Measurements from ENCODE around the gene PYY. TPM values are rescaled to one million over a fixed set of nuclear protein-coding genes. Genes with fewer than 3 reads are reported as not detected.
A peak's percentile ranks its signal among the peaks of the same experiment; 100 is the strongest.

Gene PYY
- total RNA-seq: under 1 TPM in 2 of 3 donors, not detected in 1; 0.88 to 0.98 TPM

DNA sequence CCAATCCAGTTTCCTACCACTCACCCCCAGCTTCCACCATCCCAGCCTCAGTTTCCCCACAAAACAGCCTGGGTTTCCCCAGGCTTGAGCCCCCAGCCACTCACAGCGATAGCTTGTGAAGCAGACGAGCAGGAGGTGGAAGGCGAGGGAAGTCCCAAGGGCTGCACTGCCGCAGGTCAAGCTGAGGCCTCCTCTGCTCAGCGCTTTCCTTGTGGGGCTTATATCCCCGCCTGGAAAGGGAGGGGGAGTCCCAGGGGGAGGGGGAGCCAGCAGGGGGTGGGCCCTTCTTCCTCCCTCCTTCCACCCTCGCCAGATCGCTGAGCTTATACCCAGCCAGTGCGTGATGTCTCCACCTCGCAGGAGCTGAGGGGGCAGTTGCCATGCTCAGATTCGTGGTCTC is at the start of gene PYY:
PYY (minus strand) TSS at position 195 of the 400 bp plus-strand sequence. CDS start 457 bp downstream, outside the sequence.
- H3K27me3 ChIP-seq: peaks cover 4 to 31% of the 10 kb centered on the region in 2 donors
- H3K27ac ChIP-seq: no peak within 1 kb of the TSS
- TF ChIP-seq, protein P1, sequence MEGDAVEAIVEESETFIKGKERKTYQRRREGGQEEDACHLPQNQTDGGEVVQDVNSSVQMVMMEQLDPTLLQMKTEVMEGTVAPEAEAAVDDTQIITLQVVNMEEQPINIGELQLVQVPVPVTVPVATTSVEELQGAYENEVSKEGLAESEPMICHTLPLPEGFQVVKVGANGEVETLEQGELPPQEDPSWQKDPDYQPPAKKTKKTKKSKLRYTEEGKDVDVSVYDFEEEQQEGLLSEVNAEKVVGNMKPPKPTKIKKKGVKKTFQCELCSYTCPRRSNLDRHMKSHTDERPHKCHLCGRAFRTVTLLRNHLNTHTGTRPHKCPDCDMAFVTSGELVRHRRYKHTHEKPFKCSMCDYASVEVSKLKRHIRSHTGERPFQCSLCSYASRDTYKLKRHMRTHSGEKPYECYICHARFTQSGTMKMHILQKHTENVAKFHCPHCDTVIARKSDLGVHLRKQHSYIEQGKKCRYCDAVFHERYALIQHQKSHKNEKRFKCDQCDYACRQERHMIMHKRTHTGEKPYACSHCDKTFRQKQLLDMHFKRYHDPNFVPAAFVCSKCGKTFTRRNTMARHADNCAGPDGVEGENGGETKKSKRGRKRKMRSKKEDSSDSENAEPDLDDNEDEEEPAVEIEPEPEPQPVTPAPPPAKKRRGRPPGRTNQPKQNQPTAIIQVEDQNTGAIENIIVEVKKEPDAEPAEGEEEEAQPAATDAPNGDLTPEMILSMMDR (IDR thresholded peaks at IDR 0.05): no peak
- TF ChIP-seq POLR2A (IDR thresholded peaks at IDR 0.05) (no peak), POLR2AphosphoS5 (IDR thresholded peaks at IDR 0.05) (no peak)
- H3K4me3 ChIP-seq: peak within 1 kb of the TSS in 2 of 3 donors; percentile 16 to 53
- H3K36me3 ChIP-seq: no peaks in the 10 kb centered on the region
- no peaks in the 10 kb centered on the region for H3K4me1 ChIP-seq
- intact Hi-C loops (cut with DNase I; ENCODE audit: low total_unique reads): no loop called here
- no peaks in the 10 kb centered on the region for H3K9me3 ChIP-seq
- no peak for DNase-seq (ENCODE audit: low spot score in 2 of 2)

DNA sequence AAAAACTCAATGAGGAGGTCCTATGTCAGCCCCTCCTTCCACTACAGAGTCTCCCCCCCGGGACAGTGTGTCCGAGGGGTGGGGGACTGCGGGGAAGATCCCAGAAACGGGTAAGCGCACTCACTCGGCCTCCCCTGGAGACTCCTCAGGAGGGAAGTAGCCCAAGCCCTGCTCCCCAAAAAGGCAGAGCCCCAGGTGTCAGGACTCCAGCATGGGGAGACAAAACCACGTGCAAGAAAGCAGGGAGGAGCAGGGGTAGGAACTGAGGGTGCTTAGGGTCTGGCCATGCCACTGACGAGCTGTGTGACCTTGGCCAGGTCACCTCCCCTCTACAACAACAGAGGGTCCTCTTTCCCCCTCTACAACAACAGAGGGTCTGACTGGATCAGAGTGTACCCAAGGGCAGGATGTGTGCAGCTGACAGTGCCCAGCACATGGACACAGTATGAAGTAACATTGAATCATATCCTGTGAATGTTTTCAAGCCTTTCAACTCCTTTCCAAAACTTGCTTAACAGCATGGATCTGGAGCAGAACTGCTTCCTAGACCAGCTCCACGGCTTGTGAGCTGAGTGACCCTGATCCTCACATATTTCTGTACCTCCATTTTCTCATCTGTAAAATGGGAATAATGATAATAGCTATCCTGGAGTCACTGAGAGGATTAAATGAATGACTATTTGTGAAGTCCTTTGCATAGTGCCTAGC is 48.6 kb upstream of the PYY start:
- Histone ChIP-seq H3K4me1 (peaks cover 0 to under 1% of the 10 kb centered on the region in 2 donors), H3K27ac (no peak overlapping the region), H3K36me3 (no peaks in the 10 kb centered on the region), H3K4me3 (no peak overlapping the region), H3K9me3 (no peaks in the 10 kb centered on the region), H3K27me3 (peaks cover 0 to 15% of the 10 kb centered on the region in 2 donors)
- intact Hi-C loops (cut with DNase I; ENCODE audit: low total_unique reads): no loop called here
- TF ChIP-seq POLR2AphosphoS5 (IDR thresholded peaks at IDR 0.05) (no peak), POLR2A (IDR thresholded peaks at IDR 0.05) (no peak)
- TF ChIP-seq, protein P1 (IDR thresholded peaks at IDR 0.05): no peak
- DNase-seq (ENCODE audit: low spot score in 2 of 2): no peak

DNA sequence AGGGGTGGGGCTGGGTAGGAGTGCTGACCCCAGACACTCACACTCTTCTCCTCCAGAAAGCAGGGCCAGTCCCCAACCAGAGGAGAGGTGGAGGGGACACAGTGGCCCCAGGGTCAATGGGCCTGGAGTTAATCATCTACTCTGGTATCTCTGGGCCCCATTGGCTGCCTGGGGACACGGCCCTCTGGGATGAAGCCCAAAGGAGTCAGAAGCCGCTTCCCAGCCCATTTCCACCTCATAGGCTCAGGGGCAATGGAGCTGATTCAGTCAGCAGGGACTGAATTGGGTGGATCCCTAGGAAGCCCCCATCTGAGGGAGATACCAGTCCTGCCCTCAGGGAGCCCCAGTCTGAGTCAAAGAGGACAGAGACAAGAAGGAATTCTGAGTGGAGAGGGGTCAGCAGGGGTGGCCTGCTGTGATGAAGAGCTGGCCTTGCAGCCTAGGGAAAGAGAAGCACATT is 47.8 kb upstream of the PYY start:
- Histone ChIP-seq H3K4me3 (no peak overlapping the region), H3K9me3 (no peaks in the 10 kb centered on the region), H3K4me1 (no peaks in the 10 kb centered on the region), H3K27ac (no peak overlapping the region), H3K27me3 (peaks cover 0 to 17% of the 10 kb centered on the region in 2 donors), H3K36me3 (no peaks in the 10 kb centered on the region)
- no peak for TF ChIP-seq POLR2AphosphoS5 (IDR thresholded peaks at IDR 0.05)
- TF ChIP-seq, protein P1 (IDR thresholded peaks at IDR 0.05): no peak
- TF ChIP-seq POLR2A (IDR thresholded peaks at IDR 0.05): no peak
- no peak for DNase-seq (ENCODE audit: low spot score in 2 of 2)
- intact Hi-C loops (cut with DNase I; ENCODE audit: low total_unique reads): no loop called here

DNA sequence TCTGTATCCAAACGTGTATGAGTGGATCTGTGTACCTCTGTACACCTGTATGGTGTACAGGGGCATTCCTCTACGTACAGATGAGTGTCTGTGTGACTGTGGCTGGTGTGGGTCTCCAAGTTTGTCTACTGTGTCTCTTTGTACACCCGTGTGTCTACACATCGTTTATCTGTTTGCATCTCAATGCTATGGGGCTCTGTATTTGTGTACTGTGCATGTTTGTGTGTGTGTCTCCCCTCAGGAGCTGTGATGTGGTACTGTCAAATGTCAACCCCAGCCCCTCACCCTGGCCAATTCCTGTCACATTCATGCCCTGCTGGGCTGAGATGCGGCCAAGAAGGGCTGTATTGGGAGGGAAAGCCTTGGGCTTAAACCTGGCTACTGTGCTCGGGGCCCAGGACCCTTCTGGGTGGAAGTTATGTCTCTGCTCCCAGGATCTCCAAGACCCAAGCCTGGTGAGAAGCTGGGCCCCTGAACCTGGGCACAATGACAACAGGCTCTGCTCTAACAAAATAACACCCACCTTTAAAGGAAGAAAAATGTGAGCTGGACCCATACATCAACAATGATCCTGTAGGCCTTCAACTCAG is 47.2 kb upstream of the PYY start:
- Histone ChIP-seq H3K27me3 (peaks cover 0 to 22% of the 10 kb centered on the region in 2 donors), H3K4me1 (no peaks in the 10 kb centered on the region), H3K27ac (no peak overlapping the region), H3K36me3 (no peaks in the 10 kb centered on the region), H3K9me3 (no peaks in the 10 kb centered on the region), H3K4me3 (no peak overlapping the region)
- DNase-seq (ENCODE audit: low spot score in 2 of 2): no peak
- intact Hi-C loops (cut with DNase I; ENCODE audit: low total_unique reads): no loop called here
- TF ChIP-seq, protein P1 (IDR thresholded peaks at IDR 0.05): no peak
- TF ChIP-seq POLR2AphosphoS5 (IDR thresholded peaks at IDR 0.05) (no peak), POLR2A (IDR thresholded peaks at IDR 0.05) (no peak)
